NOMO-1 treated with DMSO at 0.1 percent for 48 hours (cell line): Measurements from ENCODE around the gene HCN4.

ENCODE experiments used
- DNase-seq: peaks from one replicate; lab custom pipeline; 2025; ENCODE audit not compliant: unreplicated experiment; lab: John Stamatoyannopoulos, UW

The HCN4 gene

GRCh38 chr15:73328149-73328820 is 40.5 kb downstream of the HCN4 start:
- no peak for DNase-seq

- no peak for DNase-seq
Measured at GRCh38 chr15:73326157-73326556, 42.6 kb downstream of the HCN4 start.

GRCh38 chr15:73325191-73325861 is 43.4 kb downstream of the HCN4 start:
- no peak for DNase-seq

GRCh38 chr15:73324496-73325170 is 44.1 kb downstream of the HCN4 start:
- no peak for DNase-seq

- DNase-seq: no peak
Measured at GRCh38 chr15:73323956-73324355, 44.8 kb downstream of the HCN4 start.

- no peak for DNase-seq
Measured at GRCh38 chr15:73323374-73323955, 45.3 kb downstream of the HCN4 start.

- DNase-seq: no peak
Measured at GRCh38 chr15:73322665-73323373, 45.9 kb downstream of the HCN4 start.

- no peak for DNase-seq
Measured at GRCh38 chr15:73321496-73322450, 47.0 kb downstream of the HCN4 start.

- DNase-seq: no peak
Measured at GRCh38 chr15:73320619-73321180, 48.1 kb downstream of the HCN4 start.

GRCh38 chr15:73319460-73320245 is 49.1 kb downstream of the HCN4 start:
- no peak for DNase-seq

- no peak for DNase-seq
Measured at GRCh38 chr15:73318463-73319351, 50.1 kb downstream of the HCN4 start.

- DNase-seq: no peak
Measured at GRCh38 chr15:73317651-73318462, 50.9 kb downstream of the HCN4 start.

GRCh38 chr15:73313861-73314260 is 54.9 kb downstream of the HCN4 start:
- DNase-seq: no peak

GRCh38 chr15:73308305-73308704 is 60.5 kb downstream of the HCN4 start:
- no peak for DNase-seq

- DNase-seq: peak; percentile 94
Measured at GRCh38 chr15:73305331-73306211, 63.2 kb downstream of the HCN4 start.

GRCh38 chr15:73303636-73304035 is 65.1 kb downstream of the HCN4 start:
- peak; percentile 70 for DNase-seq
